Mucosa of descending colon (tissue), 3 donors: ENCODE data around the gene RAP1GDS1. TPM values are rescaled to one million over a fixed set of nuclear protein-coding genes. Genes with fewer than 3 reads are reported as not detected.
"Not testable (repeated sequence)": the region's sequence is repeated elsewhere in the genome, so short reads cannot be mapped to it uniquely, and the experiment has no call there.

Experiments used
- ATAC-seq: fragments of 200-7000 bp; cut with Tn5 transposase; one replicate; pipeline ENCODE4 v1.9.1; 2020; ENCODE audit warnings: mild to moderate bottlenecking, moderate library complexity
- DNase-seq, 3 donors: peaks; one replicate each; pipeline ENCODE4 v3.0.0-alpha.2; 2020
- H3K36me3 ChIP-seq: fragments of 200-600 bp; one replicate; pipeline ENCODE4 v1.8.0; 2021; ENCODE audit warnings: low read depth, mild to moderate bottlenecking
- H3K4me1 ChIP-seq: fragments of 200-600 bp; one replicate; pipeline ENCODE4 v1.8.0; 2021; ENCODE audit warnings: low read depth, mild to moderate bottlenecking
- H3K4me3 ChIP-seq: fragments of 200-600 bp; one replicate; pipeline ENCODE4 v1.8.0; 2021; ENCODE audit warnings: mild to moderate bottlenecking
- H3K9me3 ChIP-seq: fragments of 200-600 bp; one replicate; pipeline ENCODE4 v1.8.0; 2021; ENCODE audit warnings: mild to moderate bottlenecking
- intact Hi-C, 2 donors: fragments of 100-400 bp; cut with DNase I in 1 of 2; cut with micrococcal nuclease in 1 of 2; formaldehyde crosslinking; loops; one replicate each; pipeline versions ENCODE4 v1.11.0 to v1.11.1; 2022; cut with DNase I, micrococcal nuclease
- total RNA-seq, 3 donors: library from RNA; stranded (reverse); fragmentation: NEBNext Ultra II Directional in 2 of 3; extraction: Animal tissue kit (Norgen Biotek cat#: 25700) in 2 of 3; gene quantifications; one replicate each; pipeline versions ENCODE4 v1.2.1 to v1.2.4, GENCODE V29; 2021 to 2023
- TF ChIP-seq, protein P1 (sequence below): fragments of 200-600 bp; IDR thresholded peaks from one replicate; pipeline ENCODE4 v1.8.0; 2022; ENCODE audit warnings: antibody characterized with exemption, mild to moderate bottlenecking
- donor health status: DM: no; HTN: no; CAD: no; lungs with moderate emphysema.
- donor health status: DM: no; HTN: no; CAD: no.
- donor health status: DM: no; HTN: yes; CAD: no.

The RAP1GDS1 gene
- total RNA-seq, 3 donors from 2014 or later = 28.4 to 37.5 (median 33.3) TPM

DNA sequence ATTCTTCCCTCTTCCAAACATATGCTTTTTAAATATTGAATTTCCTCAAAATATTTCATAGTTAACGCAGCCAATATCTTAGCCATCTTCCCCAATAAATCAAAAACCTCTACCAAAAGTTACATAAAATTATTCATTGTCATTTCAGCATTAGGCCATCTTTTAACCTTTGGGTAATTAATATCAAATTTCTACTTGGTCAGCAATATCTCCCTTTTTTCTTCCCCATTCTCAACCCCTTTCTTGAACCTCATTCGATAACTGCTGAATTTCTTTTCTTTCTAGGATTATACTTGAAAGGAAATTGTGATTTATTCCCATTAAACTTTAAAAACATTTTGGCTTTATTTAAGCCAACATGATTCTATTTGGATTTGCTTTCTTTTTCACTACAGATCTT, 65.0 kb downstream of the RAP1GDS1 start:
- H3K36me3 ChIP-seq = no peaks in the 10 kb centered on the region
- H3K9me3 ChIP-seq = peaks cover 11% of the 10 kb centered on the region
- DNase-seq (no peak), ATAC-seq (no peak)
- TF ChIP-seq, protein P1, sequence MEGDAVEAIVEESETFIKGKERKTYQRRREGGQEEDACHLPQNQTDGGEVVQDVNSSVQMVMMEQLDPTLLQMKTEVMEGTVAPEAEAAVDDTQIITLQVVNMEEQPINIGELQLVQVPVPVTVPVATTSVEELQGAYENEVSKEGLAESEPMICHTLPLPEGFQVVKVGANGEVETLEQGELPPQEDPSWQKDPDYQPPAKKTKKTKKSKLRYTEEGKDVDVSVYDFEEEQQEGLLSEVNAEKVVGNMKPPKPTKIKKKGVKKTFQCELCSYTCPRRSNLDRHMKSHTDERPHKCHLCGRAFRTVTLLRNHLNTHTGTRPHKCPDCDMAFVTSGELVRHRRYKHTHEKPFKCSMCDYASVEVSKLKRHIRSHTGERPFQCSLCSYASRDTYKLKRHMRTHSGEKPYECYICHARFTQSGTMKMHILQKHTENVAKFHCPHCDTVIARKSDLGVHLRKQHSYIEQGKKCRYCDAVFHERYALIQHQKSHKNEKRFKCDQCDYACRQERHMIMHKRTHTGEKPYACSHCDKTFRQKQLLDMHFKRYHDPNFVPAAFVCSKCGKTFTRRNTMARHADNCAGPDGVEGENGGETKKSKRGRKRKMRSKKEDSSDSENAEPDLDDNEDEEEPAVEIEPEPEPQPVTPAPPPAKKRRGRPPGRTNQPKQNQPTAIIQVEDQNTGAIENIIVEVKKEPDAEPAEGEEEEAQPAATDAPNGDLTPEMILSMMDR = no peak
- intact Hi-C loops = no loop called here
- H3K4me1 ChIP-seq = no peaks in the 10 kb centered on the region
- H3K4me3 ChIP-seq = no peak overlapping the region

- Histone ChIP-seq H3K4me3 (no peak overlapping the region), H3K9me3 (peaks cover 21% of the 10 kb centered on the region), H3K36me3 (no peaks in the 10 kb centered on the region), H3K4me1 (no peaks in the 10 kb centered on the region)
- intact Hi-C loops = no loop called here
- no peak for ATAC-seq
- TF ChIP-seq, protein P1 = no peak
- DNase-seq = no peak
Observed at GRCh38 chr4:98327694-98328093, 66.5 kb downstream of the RAP1GDS1 start.

GRCh38 chr4:98329879-98330640, 68.9 kb downstream of the RAP1GDS1 start:
- DNase-seq, ATAC-seq, H3K4me3 ChIP-seq, H3K4me1 ChIP-seq, intact Hi-C loops, H3K36me3 ChIP-seq: not testable (repeated sequence)
- peaks cover 23% of the 10 kb centered on the region for H3K9me3 ChIP-seq

DNA sequence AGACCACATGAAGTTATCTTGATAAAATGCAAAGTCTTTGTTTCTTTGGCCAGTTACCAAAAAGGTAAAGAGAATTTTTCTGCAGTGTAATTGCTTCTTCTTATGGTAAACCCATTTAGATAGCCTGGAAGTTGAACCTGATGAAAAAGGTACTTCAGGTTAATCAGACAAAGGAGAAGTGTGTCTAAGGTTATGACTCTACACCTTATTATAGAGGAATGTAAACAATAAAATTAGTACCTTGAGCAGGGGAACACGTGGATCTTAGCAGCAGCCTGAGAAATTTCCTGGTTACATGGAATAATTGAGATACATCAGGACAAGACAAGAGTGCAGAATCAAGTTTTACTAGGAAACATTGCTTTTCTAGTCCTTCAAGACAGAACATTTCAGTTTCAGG, 70.8 kb downstream of the RAP1GDS1 start:
- DNase-seq = no peak
- Histone ChIP-seq H3K4me3 (no peak overlapping the region), H3K9me3 (peaks cover 23% of the 10 kb centered on the region), H3K4me1 (no peaks in the 10 kb centered on the region), H3K36me3 (no peaks in the 10 kb centered on the region)
- TF ChIP-seq, protein P1 = no peak
- intact Hi-C loops = no loop called here
- peak; percentile 46 for ATAC-seq

- H3K4me3 ChIP-seq = no peak overlapping the region
- no peaks in the 10 kb centered on the region for H3K4me1 ChIP-seq
- TF ChIP-seq, protein P1 = no peak
- intact Hi-C loops = no loop called here
- no peak for DNase-seq
- ATAC-seq = no peak
- H3K36me3 ChIP-seq = no peaks in the 10 kb centered on the region
- peaks cover 23% of the 10 kb centered on the region for H3K9me3 ChIP-seq
Observed at GRCh38 chr4:98334461-98334860, 73.3 kb downstream of the RAP1GDS1 start.

GRCh38 chr4:98338761-98339438, 77.7 kb downstream of the RAP1GDS1 start:
- H3K4me1 ChIP-seq = no peaks in the 10 kb centered on the region
- H3K36me3 ChIP-seq = no peaks in the 10 kb centered on the region
- DNase-seq (no peak), ATAC-seq (no peak)
- intact Hi-C loops = no loop called here
- H3K4me3 ChIP-seq = no peak overlapping the region
- TF ChIP-seq, protein P1 = no peak
- no peaks in the 10 kb centered on the region for H3K9me3 ChIP-seq
